GM19025 (cell line): ENCODE results near the gene AKR1B1.

Source experiments
- ATAC-seq: cut with Tn5 transposase; IDR thresholded peaks from one replicate; pipeline ENCODE4 v1.9.1; 2021; ENCODE audit warnings: mild to moderate bottlenecking, low read depth, moderate library complexity; ENCODE audit not compliant: unreplicated experiment

Gene AKR1B1

DNA sequence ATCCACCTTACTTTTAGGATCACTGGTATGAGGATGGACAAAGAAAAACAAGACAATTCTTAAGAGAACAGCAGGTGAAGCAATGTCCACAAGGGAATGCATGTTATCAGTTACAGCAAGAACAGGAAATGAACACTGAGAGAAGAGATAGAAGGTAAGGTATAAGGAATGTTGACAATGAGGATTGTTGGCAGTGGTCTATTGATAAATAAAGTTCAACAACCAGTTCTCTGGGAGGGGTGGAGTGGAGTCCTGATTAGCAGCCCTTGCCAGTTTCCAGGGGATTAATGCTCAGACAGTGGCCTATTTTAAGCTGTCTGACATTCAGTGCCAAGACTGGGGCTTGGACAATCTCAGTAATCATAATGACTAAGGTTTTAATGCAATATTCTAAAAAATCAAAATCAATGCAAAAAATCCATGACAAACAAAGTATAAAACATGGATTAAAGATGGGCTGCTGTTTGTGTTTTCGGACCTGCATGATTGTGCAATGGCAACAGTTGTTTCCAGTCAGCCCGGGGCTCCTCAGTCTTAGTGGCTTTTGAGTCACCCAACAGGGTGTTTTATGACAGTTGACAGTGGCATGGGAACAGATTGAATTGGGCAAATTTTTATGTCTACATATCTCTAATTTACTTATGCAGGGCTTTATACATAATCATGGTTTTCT lies 13.8 kb upstream of the AKR1B1 start:
- ATAC-seq: no peak

GRCh38 chr7:134470864-134471263 lies 12.0 kb upstream of the AKR1B1 start:
- no peak for ATAC-seq

- ATAC-seq: no peak
Observed at GRCh38 chr7:134469622-134470021, 10.7 kb upstream of the AKR1B1 start.

DNA sequence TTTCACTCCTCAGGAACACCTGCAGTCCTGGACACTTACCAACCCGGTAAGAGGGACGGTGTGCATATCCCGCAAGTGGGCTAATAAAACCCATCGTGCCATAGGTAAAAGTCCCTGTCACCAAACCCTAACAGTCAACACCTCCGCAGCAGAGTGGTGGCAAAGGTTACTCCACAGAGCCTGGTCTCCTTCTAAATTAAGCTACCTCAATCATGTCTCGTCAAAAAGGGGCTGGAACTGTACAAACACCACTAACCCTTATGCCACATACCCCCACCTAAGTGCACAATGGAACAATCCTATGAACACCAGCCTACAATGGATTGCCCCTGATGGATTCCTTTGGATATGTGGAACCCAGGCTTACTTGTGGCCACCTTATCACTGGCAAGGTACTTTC lies 9.6 kb upstream of the AKR1B1 start:
- no peak for ATAC-seq

GRCh38 chr7:134468054-134468453 lies 9.2 kb upstream of the AKR1B1 start:
- no peak for ATAC-seq

DNA sequence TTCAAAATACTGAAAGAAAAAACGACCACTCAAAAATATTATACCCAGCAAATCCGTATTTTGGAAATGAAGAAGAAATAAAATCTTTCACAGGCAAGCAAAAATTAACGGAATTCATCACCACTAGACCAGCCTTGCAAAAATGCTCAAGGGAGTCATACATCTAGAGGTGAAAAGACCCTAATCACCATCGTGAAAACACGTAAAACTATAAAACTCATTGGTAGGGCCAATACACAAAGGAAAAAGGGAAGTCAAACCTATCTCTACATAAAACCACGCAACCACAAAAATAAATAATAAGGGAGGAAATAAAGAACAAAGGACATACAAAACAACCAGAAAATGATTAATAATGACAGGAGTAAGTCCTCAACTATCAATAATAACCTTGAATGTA lies 6.6 kb upstream of the AKR1B1 start:
- ATAC-seq: no peak

- ATAC-seq: no peak
Observed at GRCh38 chr7:134464496-134464895, 5.6 kb upstream of the AKR1B1 start.

- no peak for ATAC-seq
Observed at GRCh38 chr7:134463751-134464150, 4.9 kb upstream of the AKR1B1 start.

GRCh38 chr7:134462337-134462925 lies 3.5 kb upstream of the AKR1B1 start:
- no peak for ATAC-seq

- no peak for ATAC-seq
Observed at GRCh38 chr7:134461916-134462315, 3.0 kb upstream of the AKR1B1 start.

GRCh38 chr7:134459981-134460380 lies 1.1 kb upstream of the AKR1B1 start:
- no peak for ATAC-seq

DNA sequence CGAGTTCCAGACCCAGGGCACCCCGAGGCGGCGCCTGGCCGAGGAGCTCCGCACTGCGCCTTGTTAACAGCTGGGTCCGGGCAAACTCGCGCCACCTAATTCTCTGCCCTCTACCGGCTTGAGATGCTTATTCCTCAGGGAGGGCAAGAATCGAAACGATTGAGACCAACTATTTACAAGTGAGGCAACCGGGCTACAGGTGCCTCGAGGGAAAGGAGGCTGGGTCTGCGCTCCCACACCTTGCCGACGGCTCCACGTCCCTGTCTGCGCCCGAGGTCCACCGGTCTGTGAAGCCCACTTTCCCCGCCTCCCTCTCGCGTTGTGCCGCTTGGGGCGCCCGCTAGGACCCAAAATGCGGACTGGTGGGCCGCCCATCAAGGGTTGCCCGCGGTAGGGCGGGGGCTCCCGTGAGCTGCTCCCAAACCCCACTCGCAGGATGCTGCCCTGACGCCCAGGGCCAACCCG lies 527 bp downstream of the AKR1B1 start:
- peak; percentile 31 for ATAC-seq

GRCh38 chr7:134457210-134457609 lies 1.7 kb downstream of the AKR1B1 start:
- ATAC-seq: no peak

GRCh38 chr7:134454277-134454676 lies 4.6 kb downstream of the AKR1B1 start:
- no peak for ATAC-seq

GRCh38 chr7:134453518-134453917 lies 5.4 kb downstream of the AKR1B1 start:
- no peak for ATAC-seq

- no peak for ATAC-seq
Observed at GRCh38 chr7:134452991-134453473, 5.9 kb downstream of the AKR1B1 start.

GRCh38 chr7:134452419-134452838 lies 6.5 kb downstream of the AKR1B1 start:
- ATAC-seq: no peak

DNA sequence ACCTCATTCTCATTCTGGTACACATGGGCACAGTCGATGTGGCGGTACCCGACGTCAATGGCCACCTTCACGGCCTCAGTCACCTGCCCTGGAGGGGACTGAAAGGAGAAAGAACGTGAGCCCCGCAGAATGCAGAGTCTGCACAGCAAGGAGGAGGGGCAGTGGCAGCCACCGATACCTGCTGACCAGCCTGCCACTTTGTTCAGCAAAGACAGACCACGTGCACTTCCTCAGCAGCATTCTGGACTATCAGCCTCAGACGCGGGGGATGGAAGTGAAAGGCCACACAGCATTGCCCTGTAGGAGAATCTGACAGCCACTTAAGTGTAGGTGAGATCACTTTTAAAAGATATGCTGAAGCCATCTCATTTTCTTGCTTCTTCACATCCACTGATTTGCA lies 7.2 kb downstream of the AKR1B1 start:
- no peak for ATAC-seq

DNA sequence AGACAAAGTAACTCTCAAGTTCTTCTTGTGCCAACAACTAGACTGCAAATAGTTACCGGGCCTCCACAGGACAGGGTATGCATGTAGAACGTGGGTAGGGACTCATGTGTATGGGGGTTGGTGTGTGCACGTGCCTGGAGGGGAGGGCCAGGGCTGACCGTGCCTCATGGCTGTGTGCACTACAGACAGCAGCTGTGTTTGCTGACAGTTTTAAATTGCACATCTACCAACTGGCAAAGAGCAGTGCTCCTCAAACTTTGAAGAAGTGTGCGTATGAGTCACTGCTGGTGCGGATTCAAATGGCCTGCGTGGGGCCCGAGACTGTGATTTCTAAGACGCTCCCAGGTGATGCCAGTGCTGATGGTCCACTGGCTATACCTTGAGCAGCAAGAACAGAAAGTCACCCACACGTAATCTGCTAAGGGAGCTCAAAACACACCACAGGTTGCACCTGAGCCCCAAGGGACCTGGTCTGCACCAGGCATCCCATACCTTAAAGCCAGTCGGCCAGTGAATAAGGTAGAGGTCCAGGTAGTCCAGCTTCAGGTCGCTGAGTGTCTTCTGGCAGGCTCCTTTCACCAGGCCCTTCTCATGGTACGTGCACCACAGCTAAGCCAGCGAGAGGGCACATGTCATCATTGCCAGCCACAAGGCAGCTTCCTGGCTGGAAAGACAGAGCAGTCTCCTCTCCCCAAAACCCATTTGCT lies 8.5 kb downstream of the AKR1B1 start:
- ATAC-seq: no peak

DNA sequence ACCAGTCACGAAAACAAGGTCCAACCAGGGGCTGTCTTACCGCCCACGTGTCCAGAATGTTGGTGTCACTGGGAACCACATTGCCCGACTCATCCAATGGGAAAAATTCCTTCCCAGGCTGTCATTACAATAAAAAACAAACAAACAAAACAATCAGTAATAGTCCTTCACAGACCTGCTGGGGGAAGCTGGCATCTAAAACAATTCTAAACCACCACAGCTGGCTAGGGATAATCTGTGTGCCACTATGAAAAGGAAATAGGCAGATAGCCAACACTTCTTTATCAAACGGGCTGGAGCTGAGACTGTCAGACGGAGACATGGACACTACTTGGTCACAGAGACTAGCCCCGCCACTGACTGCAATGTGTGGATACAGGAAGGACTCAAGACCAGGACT lies 9.2 kb downstream of the AKR1B1 start:
- no peak for ATAC-seq

GRCh38 chr7:134448356-134449229 lies 10.3 kb downstream of the AKR1B1 start:
- no peak for ATAC-seq
